H1 (cell line): Measurements from ENCODE around the gene PTPRG. TPM values are rescaled to one million over a fixed set of nuclear protein-coding genes. Genes with fewer than 3 reads are reported as not detected.

Source experiments
- CTCF ChIA-PET: fragments of 300-600 bp; sonication (Branson Sonifier 250); formaldehyde crosslinking; loops from one replicate; lab custom pipeline; 2021; ENCODE audit not compliant: partially characterized antibody; lab: Charles Lee
- POLR2A ChIA-PET: fragments of 300-600 bp; sonication (Branson Sonifier 250); formaldehyde crosslinking; loops from one replicate; lab custom pipeline; 2021; ENCODE audit warnings: inconsistent platforms; ENCODE audit not compliant: partially characterized antibody; lab: Charles Lee
- DNase-seq, 2 experiments: peaks; one replicate each; pipeline versions ENCODE4 v3.0.0 to v3.0.0-alpha.2; 2010 to 2022; ENCODE audit warnings: low spot score in 2 of 2, low read depth in 1 of 2, mixed read lengths in 1 of 2
- FAIRE-seq: peaks from 2 replicates; lab custom pipeline; 2011; peaks lifted over from hg19 to GRCh38; lab: Jason Lieb, UNC
- H2AFZ ChIP-seq: 2 replicates; pipeline ENCODE4 v1.8.1; 2012; ENCODE audit warnings: low read length, inconsistent platforms
- H2AK5ac ChIP-seq: 2 replicates; pipeline ENCODE4 v1.6.1; 2013; ENCODE audit warnings: low read depth, low read length
- H2BK120ac ChIP-seq: replicated peaks from 2 replicates; pipeline ENCODE3; 2013; ENCODE audit warnings: low read depth, low read length, inconsistent platforms
- H2BK12ac ChIP-seq: 2 replicates; pipeline ENCODE4 v1.6.1; 2013; ENCODE audit warnings: low read depth, low read length
- H2BK15ac ChIP-seq: 2 replicates; pipeline ENCODE4 v1.6.1; 2013; ENCODE audit warnings: low read length
- H2BK20ac ChIP-seq: 2 replicates; pipeline ENCODE4 v1.6.1; 2013; ENCODE audit warnings: low read length
- H2BK5ac ChIP-seq: 2 replicates; pipeline ENCODE4 v1.6.1; 2013; ENCODE audit warnings: low read depth, low read length
- H3K14ac ChIP-seq: 2 replicates; pipeline ENCODE4 v1.6.1; 2013; ENCODE audit warnings: inconsistent platforms; ENCODE audit not compliant: insufficient read length
- H3K18ac ChIP-seq: 2 replicates; pipeline ENCODE4 v1.6.1; 2013; ENCODE audit warnings: low read length; ENCODE audit errors: extremely low read depth
- H3K23ac ChIP-seq: 2 replicates; pipeline ENCODE4 v1.6.1; 2013; ENCODE audit warnings: inconsistent platforms; ENCODE audit not compliant: insufficient read length
- H3K23me2 ChIP-seq: 2 replicates; pipeline ENCODE4 v1.6.1; 2013; ENCODE audit warnings: low read depth, low read length
- H3K27ac ChIP-seq: 2 replicates; pipeline ENCODE4 v1.6.1; 2011; ENCODE audit warnings: low read depth, low read length, inconsistent platforms
- H3K27me3 ChIP-seq, 4 experiments: replicated peaks in 1 of 4; 1 replicate in 1 of 4; 2 replicates in 3 of 4; pipeline versions ENCODE4 v1.6.1 to v1.8.1; 2011 to 2013; ENCODE audit warnings: low read length in 3 of 4, mild to moderate bottlenecking in 3 of 4, inconsistent platforms in 2 of 4, mixed read lengths in 2 of 4, moderate library complexity in 1 of 4; ENCODE audit not compliant: control insufficient read depth in 3 of 4, insufficient read depth in 3 of 4; ENCODE audit errors: extremely low read depth in 1 of 4
- H3K36me3 ChIP-seq, 4 experiments: 2 replicates each; pipeline versions ENCODE4 v1.6.1 to v1.8.1; 2011 to 2013; ENCODE audit warnings: mild to moderate bottlenecking in 4 of 4, low read length in 3 of 4, moderate library complexity in 2 of 4, control low read depth in 1 of 4, inconsistent platforms in 1 of 4; ENCODE audit not compliant: insufficient read depth in 4 of 4, control insufficient read depth in 2 of 4
- H3K4ac ChIP-seq: replicated peaks from 2 replicates; pipeline ENCODE3; 2013; ENCODE audit warnings: low read length, low read depth, mixed read lengths, inconsistent platforms; ENCODE audit not compliant: insufficient read length
- H3K4me1 ChIP-seq, 4 experiments: replicated peaks in 1 of 4; 1 replicate in 1 of 4; 2 replicates in 3 of 4; pipeline versions ENCODE4 v1.6.1 to v1.8.1; 2011 to 2013; ENCODE audit warnings: low read length in 3 of 4, inconsistent platforms in 2 of 4, mixed read lengths in 1 of 4; ENCODE audit not compliant: insufficient read depth in 4 of 4, control insufficient read depth in 3 of 4
- H3K4me2 ChIP-seq, 2 experiments: 2 replicates each; pipeline versions ENCODE4 v1.6.1 to v1.8.1; 2011 to 2013; ENCODE audit warnings: low read depth in 2 of 2, low read length in 2 of 2, control low read depth in 1 of 2, inconsistent platforms in 1 of 2, mild to moderate bottlenecking in 1 of 2; ENCODE audit not compliant: insufficient read depth in 1 of 2
- H3K4me3 ChIP-seq, 4 experiments: fragments of 200-600, 300-600 bp in 1 of 4; sonication (generic), shearing (Covaris generic), sonication (Bioruptor Twin) in 1 of 4; 2 replicates each; pipeline versions ENCODE4 v1.5.1 to v1.8.1; 2011 to 2016; ENCODE audit warnings: low read length in 4 of 4, low read depth in 3 of 4, control low read depth in 2 of 4, inconsistent platforms in 2 of 4, mild to moderate bottlenecking in 2 of 4, mixed read lengths in 1 of 4, moderate library complexity in 1 of 4; ENCODE audit not compliant: insufficient read depth in 2 of 4; ENCODE audit errors: extremely low read depth in 1 of 4
- H3K56ac ChIP-seq: replicated peaks from 2 replicates; pipeline ENCODE3; 2013; ENCODE audit warnings: low read depth, mild to moderate bottlenecking, mixed read lengths, low read length, inconsistent platforms; ENCODE audit not compliant: insufficient read length
- H3K79me1 ChIP-seq: 2 replicates; pipeline ENCODE4 v1.6.1; 2013; ENCODE audit warnings: low read depth, low read length, control low read depth
- H3K79me2 ChIP-seq, 2 experiments: 2 replicates each; pipeline versions ENCODE4 v1.6.1 to v1.8.1; 2012 to 2013; ENCODE audit warnings: low read length in 2 of 2, mild to moderate bottlenecking in 2 of 2, inconsistent platforms in 1 of 2; ENCODE audit not compliant: insufficient read depth in 2 of 2, control insufficient read depth in 1 of 2
- H3K9ac ChIP-seq, 4 experiments: replicated peaks in 1 of 4; 1 replicate in 1 of 4; 2 replicates in 3 of 4; pipeline versions ENCODE4 v1.6.1 to v1.8.1; 2011 to 2013; ENCODE audit warnings: low read depth in 3 of 4, low read length in 3 of 4, control low read depth in 2 of 4, mild to moderate bottlenecking in 2 of 4, moderate library complexity in 2 of 4, inconsistent platforms in 1 of 4; ENCODE audit errors: extremely low read depth in 1 of 4
- H3K9me3 ChIP-seq, 2 experiments: 2 replicates each; pipeline versions ENCODE4 v1.6.1 to v1.8.1; 2012 to 2013; ENCODE audit warnings: mild to moderate bottlenecking in 2 of 2, moderate library complexity in 2 of 2, control low read depth in 1 of 2, inconsistent platforms in 1 of 2, low read depth in 1 of 2, low read length in 1 of 2, mixed read lengths in 1 of 2; ENCODE audit not compliant: insufficient read depth in 2 of 2
- H4K20me1 ChIP-seq, 2 experiments: replicated peaks in 1 of 2; 2 replicates each; pipeline versions ENCODE3 to v1.8.1; 2011 to 2013; ENCODE audit warnings: inconsistent platforms in 2 of 2, low read length in 2 of 2, mild to moderate bottlenecking in 1 of 2; ENCODE audit not compliant: insufficient read depth in 2 of 2, control insufficient read depth in 1 of 2
- H4K5ac ChIP-seq: 2 replicates; pipeline ENCODE4 v1.6.1; 2013; ENCODE audit warnings: low read length, low read depth, mixed read lengths, inconsistent platforms; ENCODE audit not compliant: insufficient read length
- H4K8ac ChIP-seq: 2 replicates; pipeline ENCODE4 v1.8.0; 2013; ENCODE audit warnings: mild to moderate bottlenecking, moderate library complexity, low read length, inconsistent platforms; ENCODE audit not compliant: insufficient read depth; ENCODE audit errors: extremely low read depth
- H4K91ac ChIP-seq: replicated peaks from 2 replicates; pipeline ENCODE3; 2013; ENCODE audit warnings: low read length, mixed read lengths, inconsistent platforms; ENCODE audit not compliant: insufficient read length
- WGBS, 2 experiments: shearing (Covaris generic) in 1 of 2; methylation state at CpG; one replicate each; pipeline versions ENCODE4 v1.1.6 to v1.1.7; 2013 to 2015; ENCODE audit warnings: low lambda C conversion rate in 2 of 2, mixed read lengths in 2 of 2, inconsistent platforms in 1 of 2, low coverage in 1 of 2, missing lambda C conversion rate in 1 of 2; ENCODE audit not compliant: insufficient replicate concordance in 2 of 2, insufficient coverage in 1 of 2, insufficient read length in 1 of 2; ENCODE audit errors: extremely low coverage in 1 of 2, missing lambda C conversion rate in 1 of 2; 5-methylcytosine and 5-hydroxymethylcytosine counted together
- polyA plus RNA-seq, 7 experiments: library from polyadenylated mRNA; depleted of rRNA in 3 of 7; stranded (reverse) in 5 of 7; unstranded in 2 of 7; fragments of >200 nt in 5 of 7; fragments of 200-250 nt in 2 of 7; gene quantifications; 1 replicate in 5 of 7; 2 replicates in 1 of 7; 4 replicates in 1 of 7; pipeline versions ENCODE4 v1.2.1 to v1.2.3, GENCODE V29; 2011 to 2013; ENCODE audit warnings: missing spikeins in 2 of 7, mixed read lengths in 2 of 7
- total RNA-seq: library from RNA; stranded (reverse); fragmentation: NEBNext Ultra II Directional; extraction: Animal tissue kit (Norgen Biotek cat#: 25700); gene quantifications from 2 replicates; pipeline ENCODE4 v1.2.1, GENCODE V29; 2021

Gene PTPRG
- total and polyA plus RNA-seq, 2 of the 8 experiments (the other 6 are each of a cell fraction or from before 2014, with no cell fraction given) = 23.3 to 96.2 TPM

DNA sequence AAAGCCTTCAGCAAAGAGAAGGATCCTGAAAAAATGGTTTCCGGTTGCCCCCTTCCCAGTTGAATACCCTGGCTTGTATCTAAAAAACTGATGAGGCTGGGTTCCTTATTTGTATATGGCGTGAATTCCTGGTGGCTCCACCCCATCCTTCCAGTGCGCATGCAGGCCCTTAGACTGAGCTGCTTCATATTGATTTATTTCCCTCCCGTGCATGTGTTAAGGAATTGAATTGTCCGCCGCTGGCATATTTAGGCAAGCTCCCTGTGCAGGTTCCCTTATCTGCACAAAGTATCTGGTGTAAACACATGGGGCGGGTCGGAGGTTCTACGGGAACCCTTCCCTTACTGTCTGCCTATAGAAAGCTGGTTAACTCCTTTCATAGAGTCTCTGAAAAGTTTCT is 449.6 kb downstream of the PTPRG start:
- no peak overlapping the region for H2BK15ac ChIP-seq
- H2BK20ac ChIP-seq = no peak overlapping the region
- no peak overlapping the region for H3K14ac ChIP-seq
- H3K18ac ChIP-seq = no peak overlapping the region
- H3K36me3 ChIP-seq = peaks cover 0 to 5% (median 2%) of the 10 kb centered on the region in 4 experiments; a peak in 1 of 8 replicates
- no peak overlapping the region for H2AFZ ChIP-seq
- DNase-seq (no peak), FAIRE-seq (no peak)
- no peaks in the 10 kb centered on the region for H3K9me3 ChIP-seq
- peaks cover 0 to 5% (median 0%) of the 10 kb centered on the region in 4 experiments; a peak in 1 of 7 replicates for H3K4me1 ChIP-seq
- no peak overlapping the region for H3K4me3 ChIP-seq
- CTCF ChIA-PET = no interaction called here
- H2BK120ac ChIP-seq = no peak overlapping the region
- no peak overlapping the region for H4K91ac ChIP-seq
- H2BK12ac ChIP-seq = no peak overlapping the region
- H3K23me2 ChIP-seq = no peaks in the 10 kb centered on the region
- H4K20me1 ChIP-seq = peaks cover 0 to 5% of the 10 kb centered on the region in 2 experiments
- no peaks in the 10 kb centered on the region; the same call in 1 of the 2 replicates for H3K79me1 ChIP-seq
- H3K79me2 ChIP-seq = peaks cover 0 to 31% of the 10 kb centered on the region in 2 experiments; a peak in 2 of 4 replicates
- H2BK5ac ChIP-seq = no peak overlapping the region
- no peaks in the 10 kb centered on the region for H3K27me3 ChIP-seq
- H3K23ac ChIP-seq = no peak overlapping the region
- H4K8ac ChIP-seq = no peak overlapping the region
- H4K5ac ChIP-seq = no peak overlapping the region
- WGBS, 2 experiments = 98% methylated on average over 9 of the region's 9 CpGs; no CpG with 5 or more reads in 1 of the 2 experiments
- H3K56ac ChIP-seq = no peak overlapping the region
- POLR2A ChIA-PET = no interaction called here
- H3K27ac ChIP-seq = no peak overlapping the region
- H3K9ac ChIP-seq = no peak overlapping the region
- no peak overlapping the region for H3K4ac ChIP-seq
- H2AK5ac ChIP-seq = no peak overlapping the region
- no peak overlapping the region for H3K4me2 ChIP-seq
